Sciatic nerve (tissue), 2 donors: ENCODE measurements around the gene DSP. TPM values are rescaled to one million over a fixed set of nuclear protein-coding genes. Genes with fewer than 3 reads are reported as not detected.

ENCODE experiments used
- ATAC-seq: fragments of 200-7000 bp; cut with Tn5 transposase; one replicate; pipeline ENCODE4 v1.9.1; 2020; ENCODE audit warnings: mild to moderate bottlenecking, moderate library complexity
- DNase-seq: peaks from one replicate; pipeline ENCODE4 v3.0.0-alpha.2; 2020; ENCODE audit warnings: low spot score
- intact Hi-C: fragments of 100-400 bp; cut with DNase I; formaldehyde crosslinking; loops from one replicate; pipeline ENCODE4 v1.14.2; 2022
- total RNA-seq: library from RNA; stranded (reverse); fragmentation: NEBNext Ultra II Directional; extraction: Animal tissue kit (Norgen Biotek cat#: 25700); gene quantifications from one replicate; pipeline ENCODE4 v1.2.1, GENCODE V29; 2021
- donor health status: DM: no; HTN: no; CAD: no.
- donor health status: DM: no; HTN: no; CAD: no.

The DSP gene
- total RNA-seq, 1 donor from 2014 or later: 7.2 TPM

- intact Hi-C loops: no loop called here
- ATAC-seq: no peak
- no peak for DNase-seq
Observed at GRCh38 chr6:7585287-7585930, 43.9 kb downstream of the DSP start.

DNA sequence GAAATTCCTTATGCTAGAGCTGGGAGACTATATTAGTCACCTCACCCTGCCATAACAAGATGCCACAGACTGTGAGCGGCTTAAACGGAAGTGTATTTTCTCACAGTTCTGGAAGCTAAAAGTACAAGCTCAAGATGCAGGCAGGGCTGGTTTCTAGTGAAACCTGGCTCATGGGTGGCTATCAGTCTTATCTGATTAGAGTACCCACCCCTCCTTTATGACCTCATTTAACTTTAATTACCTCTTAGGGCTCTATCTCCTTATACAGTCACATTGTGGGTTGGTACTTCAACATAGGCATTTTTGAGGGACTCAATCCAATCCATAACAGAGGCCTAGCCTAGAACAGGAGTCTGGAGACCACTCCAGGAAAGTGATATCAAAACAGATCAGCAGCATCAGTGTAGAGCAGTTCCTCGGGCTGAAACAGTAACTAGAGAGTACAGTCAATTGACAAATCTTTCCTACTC lies 46.2 kb downstream of the DSP start:
- ATAC-seq: no peak
- intact Hi-C loops: no loop called here
- no peak for DNase-seq

- intact Hi-C loops: no loop called here
- no peak for DNase-seq
- ATAC-seq: no peak
Observed at GRCh38 chr6:7588506-7588905, 47.0 kb downstream of the DSP start.

DNA sequence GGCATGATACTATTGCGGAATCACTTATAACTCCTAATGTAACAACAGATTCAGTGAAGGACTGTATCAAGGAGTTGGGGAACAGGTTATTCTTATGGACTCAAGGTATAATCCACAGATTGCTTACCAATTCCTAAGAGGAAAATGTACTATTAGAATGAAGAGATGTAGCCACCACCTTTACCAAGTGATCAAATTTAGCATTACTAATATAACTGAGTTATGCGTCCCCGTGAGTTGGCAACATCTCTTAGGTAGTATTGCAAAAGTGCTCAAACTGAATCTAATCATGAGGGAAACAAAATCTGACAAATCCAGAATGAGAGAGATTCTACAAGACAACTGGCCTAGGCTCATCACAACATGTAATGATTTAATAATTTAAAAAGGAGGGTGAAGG lies 47.8 kb downstream of the DSP start:
- ATAC-seq (no peak), DNase-seq (no peak)
- intact Hi-C loops: no loop called here

DNA sequence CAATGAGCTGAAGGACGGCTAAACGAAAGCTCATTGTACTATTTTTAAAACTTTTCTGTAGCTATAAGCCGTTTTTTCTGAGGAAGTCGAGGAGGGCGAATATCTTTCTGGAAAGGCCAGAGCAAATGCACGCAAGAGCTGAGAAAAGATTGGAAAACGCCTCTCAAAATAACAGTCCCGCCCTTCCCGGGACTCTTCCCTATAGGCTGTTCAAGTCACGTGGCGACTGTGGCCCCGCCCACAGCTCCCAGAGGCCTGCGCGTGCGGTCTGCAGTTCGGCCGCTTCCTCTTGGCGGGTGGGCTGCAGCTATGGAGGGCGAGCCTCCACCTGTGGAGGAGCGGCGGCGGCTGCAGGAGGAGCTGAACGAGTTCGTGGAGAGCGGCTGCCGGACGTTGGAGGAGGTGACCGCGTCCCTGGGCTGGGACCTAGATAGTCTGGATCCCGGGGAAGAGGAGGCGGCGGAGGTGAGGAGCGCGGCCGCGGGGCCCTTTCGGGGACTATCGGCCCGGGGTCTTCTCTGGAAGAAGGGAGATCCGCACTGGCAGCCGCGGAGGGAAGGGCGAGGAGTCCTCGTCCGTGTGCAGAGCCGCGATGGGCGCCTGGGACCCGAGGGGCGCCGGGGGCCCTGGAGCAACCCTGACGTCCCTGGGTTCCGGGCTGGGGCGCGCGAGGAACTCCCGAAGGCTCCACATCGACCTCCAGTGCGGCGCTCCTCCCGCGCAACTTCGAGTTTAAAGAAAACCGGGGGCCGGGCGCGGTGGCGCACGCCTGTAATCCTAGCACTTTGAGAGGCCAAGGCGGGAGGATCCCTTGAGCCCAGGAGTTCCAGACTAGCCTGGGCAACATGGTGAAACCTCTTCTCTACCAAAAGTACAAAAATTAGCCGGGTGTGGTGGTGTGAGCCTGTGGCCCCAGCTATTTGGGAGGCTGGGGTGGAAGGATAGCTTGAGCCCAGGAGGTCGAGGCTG lies 48.8 kb downstream of the DSP start, which contains the start of gene SNRNP48:
Gene SNRNP48, plus strand, starts transcription at position 250 of the 969 bp plus-strand sequence. Its CDS starts 60 bp downstream, at position 310.
- DNase-seq: peak; percentile 98
- intact Hi-C loops: no loop called here
- peak; percentile 100 for ATAC-seq

- no peak for ATAC-seq
- intact Hi-C loops: no loop called here
- DNase-seq: no peak
Observed at GRCh38 chr6:7590918-7591302, 49.4 kb downstream of the DSP start.

- ATAC-seq: no peak
- no peak for DNase-seq
- intact Hi-C loops: no loop called here
Observed at GRCh38 chr6:7591770-7592169, 50.3 kb downstream of the DSP start.

DNA sequence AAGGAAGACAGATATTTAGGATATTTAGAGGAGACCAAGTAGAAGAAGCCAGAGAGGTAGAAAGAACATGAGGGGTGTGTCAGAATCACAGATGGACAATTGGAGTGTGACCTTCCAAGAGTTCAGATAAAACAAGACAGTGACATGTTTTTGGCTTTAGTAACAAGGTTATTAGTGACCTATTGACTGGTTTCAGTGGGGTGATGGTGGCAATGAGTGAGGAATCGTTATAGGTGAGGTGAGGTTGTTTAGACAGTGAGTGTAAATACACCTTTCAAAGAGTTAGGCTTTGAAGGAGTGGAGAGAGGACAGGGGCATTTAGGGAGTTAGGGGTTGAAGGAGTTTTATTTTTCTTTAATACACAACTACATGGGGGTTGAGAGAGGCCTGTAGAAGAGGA lies 51.8 kb downstream of the DSP start:
- no peak for DNase-seq
- intact Hi-C loops: no loop called here
- no peak for ATAC-seq

GRCh38 chr6:7594579-7595125 lies 53.2 kb downstream of the DSP start:
- ATAC-seq (no peak), DNase-seq (no peak)
- intact Hi-C loops: no loop called here

- ATAC-seq (no peak), DNase-seq (no peak)
- intact Hi-C loops: no loop called here
Observed at GRCh38 chr6:7604003-7604402, 62.5 kb downstream of the DSP start.

GRCh38 chr6:7604506-7604905 lies 63.0 kb downstream of the DSP start:
- ATAC-seq (no peak), DNase-seq (no peak)
- intact Hi-C loops: no loop called here

GRCh38 chr6:7615611-7616383 lies 74.3 kb downstream of the DSP start:
- no peak for DNase-seq
- intact Hi-C loops: loop anchor here (10.0 kb wide), 1 partner anchor 341 kb away; no protein-coding TSS in a partner anchor

GRCh38 chr6:7617801-7618764 lies 76.6 kb downstream of the DSP start:
- peak; percentile 67 for DNase-seq
- intact Hi-C loops: loop anchor here (10.0 kb wide), 1 partner anchor 343 kb away; no protein-coding TSS in a partner anchor

More at GRCh38 chr6:7615611-7616383, 74.3 kb downstream of the DSP start:
- peak; percentile 57 for ATAC-seq

GRCh38 chr6:7621761-7622160 lies 80.3 kb downstream of the DSP start:
- DNase-seq: no peak
- intact Hi-C loops: no loop called here

More at GRCh38 chr6:7617801-7618764, 76.6 kb downstream of the DSP start:
- peak; percentile 85 for ATAC-seq

DNA sequence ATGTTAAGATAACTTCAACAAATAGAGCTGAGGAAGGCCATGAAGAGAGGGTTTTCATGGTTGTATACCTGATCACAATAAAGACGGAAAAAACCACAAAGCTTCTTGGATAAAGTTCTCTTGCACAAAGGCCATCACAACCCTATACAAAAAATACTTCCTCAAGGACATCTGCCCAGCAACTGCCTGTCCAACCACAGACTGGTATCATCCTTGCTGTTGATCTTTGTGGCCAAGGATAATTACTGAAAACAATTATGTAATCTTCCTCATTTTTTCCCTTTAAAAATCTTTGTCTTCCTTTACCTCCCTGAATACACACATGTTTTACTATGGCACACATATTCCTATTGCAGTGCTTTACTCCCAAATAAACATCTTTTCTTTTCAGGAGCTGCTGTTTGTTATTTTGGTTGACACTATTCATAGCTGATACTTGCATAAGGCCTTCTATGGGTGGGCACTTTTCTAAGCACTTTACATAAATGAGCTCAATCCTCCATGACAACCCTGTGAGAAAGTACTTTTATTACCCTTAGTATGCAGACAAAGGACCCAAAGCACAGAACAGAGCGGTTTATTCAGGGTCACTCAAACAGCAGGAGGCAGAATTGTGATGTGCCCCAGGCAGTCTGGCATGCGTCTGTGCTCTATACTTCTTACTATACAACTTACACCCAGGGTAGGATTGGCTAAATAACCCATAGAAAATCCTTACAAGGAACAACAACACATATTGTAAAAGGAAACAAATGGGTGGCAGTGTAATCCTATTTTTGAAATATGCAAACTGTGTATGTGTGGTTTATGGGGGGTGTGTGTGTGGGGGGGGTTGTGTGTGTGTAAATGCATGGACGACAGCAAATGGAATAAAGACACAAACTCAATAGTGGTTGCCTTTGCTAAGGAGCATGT lies 83.6 kb downstream of the DSP start:
- ATAC-seq (no peak), DNase-seq (no peak)
- intact Hi-C loops: no loop called here

More at GRCh38 chr6:7621761-7622160, 80.3 kb downstream of the DSP start:
- no peak for ATAC-seq

DNA sequence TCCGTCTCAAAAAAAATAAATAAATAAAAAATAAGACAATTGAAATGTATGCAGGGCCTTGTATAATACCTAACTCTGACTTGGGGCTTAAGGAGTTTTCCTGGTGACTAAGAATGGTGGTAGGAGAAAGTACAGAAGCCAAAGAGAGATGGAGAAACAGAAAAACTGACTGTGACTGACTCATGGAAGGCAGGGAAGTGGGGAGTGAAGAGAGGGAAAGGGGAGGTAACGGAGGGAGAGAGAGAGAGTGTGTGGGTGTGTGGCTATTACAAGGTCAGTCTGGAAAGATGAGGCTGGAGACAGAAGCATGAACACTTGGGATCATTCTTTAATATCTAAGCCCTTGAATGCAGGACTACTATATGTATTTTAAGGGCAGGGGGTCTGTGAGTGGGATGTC lies 87.0 kb downstream of the DSP start:
- DNase-seq (no peak), ATAC-seq (peak; percentile 40)
- intact Hi-C loops: no loop called here

- intact Hi-C loops: no loop called here
- ATAC-seq: peak; percentile 73
- DNase-seq: no peak
Observed at GRCh38 chr6:7628909-7629308, 87.4 kb downstream of the DSP start.
